Measurements from ENCODE around the gene HTR6. TPM values are rescaled to one million over a fixed set of nuclear protein-coding genes. Genes with fewer than 3 reads are reported as not detected.

The HTR6 gene
- total RNA-seq, 2 experiments from 2014 or later, result not detected

DNA sequence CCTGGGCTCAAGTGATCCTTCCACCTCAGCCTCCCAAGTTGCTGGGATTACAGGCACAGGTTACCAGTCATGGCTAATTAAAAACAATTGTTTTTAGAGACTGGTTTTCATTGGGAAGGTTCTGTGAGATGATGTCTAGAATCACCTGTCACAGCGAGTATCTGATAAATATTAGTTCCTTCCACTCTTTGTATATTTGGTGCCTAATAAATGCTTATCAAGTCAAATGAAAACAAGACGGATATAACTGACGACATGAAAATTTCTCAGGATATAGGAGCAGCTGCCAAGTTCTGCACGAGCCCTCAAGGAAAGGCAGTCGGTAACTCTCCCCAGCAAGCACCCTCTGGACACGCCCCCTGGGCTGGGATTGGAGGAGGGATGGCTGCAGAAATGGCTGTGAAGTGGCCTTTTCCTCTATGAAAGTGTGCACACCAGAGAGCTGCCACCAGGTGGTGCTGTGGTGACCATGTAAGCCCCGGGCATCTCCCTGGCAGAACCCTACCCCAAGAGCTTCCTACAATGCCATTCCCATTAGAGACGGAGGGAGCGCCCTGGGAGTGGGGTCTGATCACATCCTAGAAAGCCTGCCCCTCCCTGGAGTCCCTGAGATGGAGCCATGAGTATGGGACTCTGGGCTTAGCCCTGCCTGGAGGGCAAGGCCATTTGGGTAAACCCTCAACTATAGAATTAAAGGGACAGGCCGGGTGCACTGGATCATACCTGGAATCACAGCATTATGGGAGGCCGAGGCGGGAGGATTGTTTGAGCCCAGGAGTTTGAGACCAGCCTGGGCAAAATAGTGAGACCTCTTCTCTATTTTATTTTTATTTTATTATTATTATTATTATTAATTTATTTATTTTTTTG is 50.9 kb downstream of the HTR6 start:
- no peaks in the 10 kb centered on the region for H3K9me2 ChIP-seq (ENCODE audit: insufficient read depth, low read length)
- DNase-seq (ENCODE audit: low spot score), result peak; percentile 88
- H3K9me3 ChIP-seq (ENCODE audit: low read length), result no peaks in the 10 kb centered on the region
- H3K27ac ChIP-seq (ENCODE audit: low read depth, low read length, poor library complexity, severe bottlenecking), result no peak overlapping the region
- ChIA-PET CTCF (ENCODE audit: unreplicated experiment) (no interaction called here), POLR2A (interaction anchor here (0.6 kb wide), 1 partner anchor 312 kb away, joined by 4 read pairs; no protein-coding TSS in a partner anchor)
- no peaks in the 10 kb centered on the region for H3K4me1 ChIP-seq (ENCODE audit: insufficient read depth, low read length, poor library complexity, severe bottlenecking)
- BruUV-seq (replicated peaks), result no TSS peak
- TF ChIP-seq, protein P1, sequence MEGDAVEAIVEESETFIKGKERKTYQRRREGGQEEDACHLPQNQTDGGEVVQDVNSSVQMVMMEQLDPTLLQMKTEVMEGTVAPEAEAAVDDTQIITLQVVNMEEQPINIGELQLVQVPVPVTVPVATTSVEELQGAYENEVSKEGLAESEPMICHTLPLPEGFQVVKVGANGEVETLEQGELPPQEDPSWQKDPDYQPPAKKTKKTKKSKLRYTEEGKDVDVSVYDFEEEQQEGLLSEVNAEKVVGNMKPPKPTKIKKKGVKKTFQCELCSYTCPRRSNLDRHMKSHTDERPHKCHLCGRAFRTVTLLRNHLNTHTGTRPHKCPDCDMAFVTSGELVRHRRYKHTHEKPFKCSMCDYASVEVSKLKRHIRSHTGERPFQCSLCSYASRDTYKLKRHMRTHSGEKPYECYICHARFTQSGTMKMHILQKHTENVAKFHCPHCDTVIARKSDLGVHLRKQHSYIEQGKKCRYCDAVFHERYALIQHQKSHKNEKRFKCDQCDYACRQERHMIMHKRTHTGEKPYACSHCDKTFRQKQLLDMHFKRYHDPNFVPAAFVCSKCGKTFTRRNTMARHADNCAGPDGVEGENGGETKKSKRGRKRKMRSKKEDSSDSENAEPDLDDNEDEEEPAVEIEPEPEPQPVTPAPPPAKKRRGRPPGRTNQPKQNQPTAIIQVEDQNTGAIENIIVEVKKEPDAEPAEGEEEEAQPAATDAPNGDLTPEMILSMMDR (conservative IDR thresholded peaks at IDR 0.05; ENCODE audit: low read length), result peak; percentile 93
- no peak for TF ChIP-seq EZH2phosphoT487 (IDR thresholded peaks at IDR 0.05; ENCODE audit: borderline replicate concordance, low read depth, low read length)
- no peak overlapping the region for H3K4me2 ChIP-seq (ENCODE audit: low read length)
- H4K20me1 ChIP-seq (ENCODE audit: insufficient read depth, low read length), result no peaks in the 10 kb centered on the region
- no peaks in the 10 kb centered on the region for H3K79me2 ChIP-seq (ENCODE audit: insufficient read depth, low read depth, low read length)
- H2AFZ ChIP-seq (ENCODE audit: low read length), result no peak overlapping the region; the same call in 1 of the 2 replicates
- no peaks in the 10 kb centered on the region for H3K36me3 ChIP-seq (ENCODE audit: insufficient read depth, low read length)
- no peak overlapping the region for H3K4me3 ChIP-seq (ENCODE audit: low read depth, low read length, poor library complexity, severe bottlenecking)
- intact Hi-C loops (cut with micrococcal nuclease; ENCODE audit: unreplicated experiment), result loop anchor here (1.0 kb wide), 1 partner anchor 157 kb away; no protein-coding TSS in a partner anchor

DNA sequence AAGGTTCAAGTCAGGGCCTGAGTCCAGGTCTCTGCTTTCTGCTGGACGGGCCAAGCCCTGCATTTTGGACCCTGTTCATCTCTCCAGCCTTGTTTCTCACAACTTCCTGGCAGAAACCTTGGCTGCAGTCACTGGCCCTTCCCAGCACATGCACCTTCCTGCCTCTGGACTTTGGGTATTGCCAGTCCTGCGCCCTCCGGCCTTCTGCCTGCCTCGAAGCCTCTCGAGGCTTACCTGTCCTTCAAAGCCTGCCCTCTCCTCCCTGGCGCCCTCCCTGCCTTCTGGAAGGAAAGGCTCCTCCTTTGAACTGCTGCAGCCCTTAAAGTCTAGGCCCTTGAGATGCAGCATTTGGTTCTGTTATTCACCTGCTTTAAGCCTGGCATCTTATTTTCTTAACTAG is 52.8 kb downstream of the HTR6 start:
- no peaks in the 10 kb centered on the region for H3K79me2 ChIP-seq (ENCODE audit: insufficient read depth, low read depth, low read length)
- no peak for DNase-seq (ENCODE audit: low spot score)
- no peak overlapping the region for H3K4me2 ChIP-seq (ENCODE audit: low read length)
- H4K20me1 ChIP-seq (ENCODE audit: insufficient read depth, low read length), result no peaks in the 10 kb centered on the region
- no peak for TF ChIP-seq EZH2phosphoT487 (IDR thresholded peaks at IDR 0.05; ENCODE audit: borderline replicate concordance, low read depth, low read length)
- TF ChIP-seq, protein P1 (conservative IDR thresholded peaks at IDR 0.05; ENCODE audit: low read length), result no peak
- intact Hi-C loops (cut with micrococcal nuclease; ENCODE audit: unreplicated experiment), result no loop called here
- H3K4me3 ChIP-seq (ENCODE audit: low read depth, low read length, poor library complexity, severe bottlenecking), result no peak overlapping the region
- no peak overlapping the region for H2AFZ ChIP-seq (ENCODE audit: low read length)
- H3K9me2 ChIP-seq (ENCODE audit: insufficient read depth, low read length), result no peaks in the 10 kb centered on the region
- H3K4me1 ChIP-seq (ENCODE audit: insufficient read depth, low read length, poor library complexity, severe bottlenecking), result no peaks in the 10 kb centered on the region
- ChIA-PET POLR2A (no interaction called here), CTCF (ENCODE audit: unreplicated experiment) (no interaction called here)
- H3K27ac ChIP-seq (ENCODE audit: low read depth, low read length, poor library complexity, severe bottlenecking), result no peak overlapping the region
- H3K36me3 ChIP-seq (ENCODE audit: insufficient read depth, low read length), result no peaks in the 10 kb centered on the region
- BruUV-seq (replicated peaks), result no TSS peak
- H3K9me3 ChIP-seq (ENCODE audit: low read length), result no peaks in the 10 kb centered on the region

DNA sequence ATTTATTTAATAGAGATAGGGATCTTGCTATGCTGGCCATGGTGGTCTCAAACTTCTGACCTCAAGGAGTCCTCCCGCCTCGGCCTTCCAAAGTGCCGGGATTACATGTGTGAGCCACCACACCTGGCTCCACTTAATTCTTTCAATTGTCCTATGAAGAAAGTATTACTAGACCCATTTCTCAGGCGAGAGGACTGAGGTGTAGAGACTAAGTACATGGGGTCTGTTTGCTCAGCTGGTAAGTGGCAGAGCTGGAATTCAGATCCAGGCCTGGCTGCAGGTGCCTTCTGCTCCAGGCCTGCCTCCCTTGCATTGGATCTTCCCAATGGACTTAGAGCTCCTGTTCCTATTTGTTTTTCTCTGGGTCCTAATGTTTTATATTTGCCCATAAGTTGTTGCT is 55.5 kb downstream of the HTR6 start:
- no peaks in the 10 kb centered on the region for H3K9me3 ChIP-seq (ENCODE audit: low read length)
- no peaks in the 10 kb centered on the region for H4K20me1 ChIP-seq (ENCODE audit: insufficient read depth, low read length)
- H3K4me1 ChIP-seq (ENCODE audit: insufficient read depth, low read length, poor library complexity, severe bottlenecking), result no peaks in the 10 kb centered on the region
- DNase-seq (ENCODE audit: low spot score), result no peak
- no TSS peak for BruUV-seq (replicated peaks)
- no peak for TF ChIP-seq EZH2phosphoT487 (IDR thresholded peaks at IDR 0.05; ENCODE audit: borderline replicate concordance, low read depth, low read length)
- TF ChIP-seq, protein P1 (conservative IDR thresholded peaks at IDR 0.05; ENCODE audit: low read length), result no peak
- no peak overlapping the region for H3K4me2 ChIP-seq (ENCODE audit: low read length)
- H2AFZ ChIP-seq (ENCODE audit: low read length), result no peak overlapping the region
- no peak overlapping the region for H3K4me3 ChIP-seq (ENCODE audit: low read depth, low read length, poor library complexity, severe bottlenecking)
- intact Hi-C loops (cut with micrococcal nuclease; ENCODE audit: unreplicated experiment), result no loop called here
- H3K36me3 ChIP-seq (ENCODE audit: insufficient read depth, low read length), result no peaks in the 10 kb centered on the region
- no peak overlapping the region for H3K27ac ChIP-seq (ENCODE audit: low read depth, low read length, poor library complexity, severe bottlenecking)
- POLR2A ChIA-PET, result no interaction called here
- no peaks in the 10 kb centered on the region for H3K79me2 ChIP-seq (ENCODE audit: insufficient read depth, low read depth, low read length)
- H3K9me2 ChIP-seq (ENCODE audit: insufficient read depth, low read length), result no peaks in the 10 kb centered on the region
- CTCF ChIA-PET (ENCODE audit: unreplicated experiment), result no interaction called here

Measured in OCI-LY7 (cell line).